H1 (cell line): ENCODE results near the gene DCLK1. TPM values are rescaled to one million over a fixed set of nuclear protein-coding genes. Genes with fewer than 3 reads are reported as not detected.

Experiments
- CEBPB ChIP-seq: IDR thresholded peaks from 2 replicates; pipeline ENCODE4 v1.6.1; 2012; ENCODE audit warnings: low read depth, low read length
- NANOG ChIP-seq: IDR thresholded peaks from 2 replicates; pipeline ENCODE4 v1.6.1; 2011; ENCODE audit warnings: low read length, low read depth, mild to moderate bottlenecking, inconsistent platforms; ENCODE audit not compliant: insufficient read depth, poor library complexity, severe bottlenecking
- NRF1 ChIP-seq: IDR thresholded peaks from 2 replicates; pipeline ENCODE4 v1.6.1; 2011; ENCODE audit warnings: mild to moderate bottlenecking, low read depth, low read length, improper control_type of control experiment
- RFX5 ChIP-seq: IDR thresholded peaks from 2 replicates; pipeline ENCODE4 v1.6.1; 2011; ENCODE audit warnings: low read depth, low read length, improper control_type of control experiment, borderline replicate concordance
- polyA plus RNA-seq, 7 experiments: library from polyadenylated mRNA; depleted of rRNA in 3 of 7; stranded (reverse) in 5 of 7; unstranded in 2 of 7; fragments of >200 nt in 5 of 7; fragments of 200-250 nt in 2 of 7; gene quantifications; 1 replicate in 5 of 7; 2 replicates in 1 of 7; 4 replicates in 1 of 7; pipeline versions ENCODE4 v1.2.1 to v1.2.3, GENCODE V29; 2011 to 2013; ENCODE audit warnings: missing spikeins in 2 of 7, mixed read lengths in 2 of 7
- total RNA-seq: library from RNA; stranded (reverse); fragmentation: NEBNext Ultra II Directional; extraction: Animal tissue kit (Norgen Biotek cat#: 25700); gene quantifications from 2 replicates; pipeline ENCODE4 v1.2.1, GENCODE V29; 2021

DCLK1 gene
- total and polyA plus RNA-seq, 2 of the 8 experiments (the other 6 are each of a cell fraction or from before 2014, with no cell fraction given), result 22.8 to 41.0 TPM

GRCh38 chr13:36147330-36147729 is 16.1 kb upstream of the DCLK1 start (continued):
- TF ChIP-seq CEBPB (no peak), NRF1 (no peak), RFX5 (no peak), NANOG (no peak)
- TF ChIP-seq, all 59 proteins: peak for 0
